ENCODE results near the gene ROR2. TPM values are rescaled to one million over a fixed set of nuclear protein-coding genes. Genes with fewer than 3 reads are reported as not detected.

ROR2 gene
- total RNA-seq, 1 experiment from 2014 or later = 0.68 TPM

DNA sequence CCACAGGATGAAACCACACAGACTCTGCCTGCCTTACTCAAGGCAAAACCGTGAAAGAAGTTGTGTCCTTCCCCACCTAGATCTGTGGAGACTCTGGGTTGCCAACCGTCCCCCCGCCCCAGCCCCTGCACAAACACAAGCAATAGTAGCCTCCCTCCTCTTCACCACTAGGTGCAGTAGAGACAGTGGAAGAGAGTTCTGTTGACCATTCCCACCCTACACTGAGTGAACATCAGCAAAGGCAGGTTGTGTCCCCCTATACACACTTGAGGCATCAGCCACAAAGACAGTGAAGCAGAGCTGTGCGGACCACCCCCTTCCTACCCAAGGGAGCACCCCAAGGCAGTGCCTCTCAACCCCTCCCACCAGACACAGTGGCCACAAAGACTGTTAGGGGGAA, 302.7 kb downstream of the ROR2 start:
- H3K27ac Mint-ChIP-seq (ENCODE audit: unreplicated experiment) = no peak overlapping the region
- no peak overlapping the region for H3K4me3 ChIP-seq (ENCODE audit: low read depth, low read length)

DNA sequence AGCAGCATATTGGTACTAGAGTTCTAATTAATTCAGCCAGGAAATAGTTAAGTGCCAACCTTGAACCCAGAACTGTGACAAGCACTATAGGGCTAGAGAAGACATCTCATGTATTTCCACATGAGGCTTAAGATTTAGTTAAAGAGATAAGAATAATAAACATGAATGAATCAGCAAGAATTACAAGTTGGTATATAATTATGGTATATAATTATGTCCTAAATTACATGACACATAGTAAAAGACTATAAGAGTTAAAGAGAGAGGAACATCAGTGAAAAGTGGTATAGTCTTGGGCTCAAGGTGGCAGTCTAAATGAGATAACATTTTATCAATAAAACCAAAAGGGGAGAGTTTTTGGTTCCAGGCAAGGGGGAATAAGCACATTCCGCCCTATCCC, 303.3 kb downstream of the ROR2 start:
- no peaks in the 10 kb centered on the region for H3K27me3 Mint-ChIP-seq (ENCODE audit: insufficient read depth, unreplicated experiment)

More for the DNA sequence above, 302.7 kb downstream of the ROR2 start:
- H3K36me3 Mint-ChIP-seq (ENCODE audit: insufficient read depth, unreplicated experiment) = no peaks in the 10 kb centered on the region
- peaks cover 7% of the 10 kb centered on the region for H3K4me1 Mint-ChIP-seq (ENCODE audit: low read depth, unreplicated experiment)
- DNase-seq = no peak
- Histone ChIP-seq H3K27me3 (replicated peaks; ENCODE audit: control insufficient read depth, insufficient read depth, low read length) (no peaks in the 10 kb centered on the region), H3K9me3 (no peaks in the 10 kb centered on the region), H3K36me3 (ENCODE audit: control insufficient read depth, insufficient read depth, low read length) (no peaks in the 10 kb centered on the region), H3K4me1 (no peaks in the 10 kb centered on the region)
- no peaks in the 10 kb centered on the region for H3K9me3 Mint-ChIP-seq (ENCODE audit: unreplicated experiment)
- intact Hi-C loops (cut with micrococcal nuclease; ENCODE audit: unreplicated experiment) = no loop called here
- H3K27me3 Mint-ChIP-seq (ENCODE audit: insufficient read depth, unreplicated experiment) = no peaks in the 10 kb centered on the region
- ChIA-PET POLR2A (no interaction called here), CTCF (no interaction called here)
- TF ChIP-seq, protein P1, sequence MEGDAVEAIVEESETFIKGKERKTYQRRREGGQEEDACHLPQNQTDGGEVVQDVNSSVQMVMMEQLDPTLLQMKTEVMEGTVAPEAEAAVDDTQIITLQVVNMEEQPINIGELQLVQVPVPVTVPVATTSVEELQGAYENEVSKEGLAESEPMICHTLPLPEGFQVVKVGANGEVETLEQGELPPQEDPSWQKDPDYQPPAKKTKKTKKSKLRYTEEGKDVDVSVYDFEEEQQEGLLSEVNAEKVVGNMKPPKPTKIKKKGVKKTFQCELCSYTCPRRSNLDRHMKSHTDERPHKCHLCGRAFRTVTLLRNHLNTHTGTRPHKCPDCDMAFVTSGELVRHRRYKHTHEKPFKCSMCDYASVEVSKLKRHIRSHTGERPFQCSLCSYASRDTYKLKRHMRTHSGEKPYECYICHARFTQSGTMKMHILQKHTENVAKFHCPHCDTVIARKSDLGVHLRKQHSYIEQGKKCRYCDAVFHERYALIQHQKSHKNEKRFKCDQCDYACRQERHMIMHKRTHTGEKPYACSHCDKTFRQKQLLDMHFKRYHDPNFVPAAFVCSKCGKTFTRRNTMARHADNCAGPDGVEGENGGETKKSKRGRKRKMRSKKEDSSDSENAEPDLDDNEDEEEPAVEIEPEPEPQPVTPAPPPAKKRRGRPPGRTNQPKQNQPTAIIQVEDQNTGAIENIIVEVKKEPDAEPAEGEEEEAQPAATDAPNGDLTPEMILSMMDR (IDR thresholded peaks at IDR 0.05; ENCODE audit: insufficient read depth in 1 of 2, low read depth in 1 of 2, low read length in 1 of 2, severe bottlenecking in 1 of 2, unreplicated experiment in 1 of 2) = no peak
- no TSS peak for BruUV-seq (replicated peaks)
- H3K4me3 Mint-ChIP-seq (ENCODE audit: unreplicated experiment) = no peak overlapping the region

DNA sequence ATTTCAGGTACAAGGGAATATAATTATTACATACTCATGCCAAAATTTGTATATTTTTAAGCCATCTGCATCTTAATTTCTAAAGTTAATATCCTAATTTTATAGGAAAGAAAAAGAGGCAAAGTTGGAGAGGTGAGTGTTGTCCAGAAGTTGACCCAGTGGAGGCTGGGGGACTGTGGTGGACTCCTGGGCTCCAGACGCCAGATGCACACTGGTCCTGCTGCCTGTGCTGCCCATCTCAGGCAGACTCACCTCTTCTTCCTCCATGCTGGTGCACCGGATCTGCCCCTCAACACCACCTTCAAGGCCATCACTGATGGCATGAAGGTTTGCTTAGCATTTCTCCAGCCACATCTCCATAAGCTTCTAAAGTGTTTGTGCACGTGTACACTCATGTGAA, 305.6 kb downstream of the ROR2 start:
- TF ChIP-seq, protein P1 (IDR thresholded peaks at IDR 0.05; ENCODE audit: insufficient read depth in 1 of 2, low read depth in 1 of 2, low read length in 1 of 2, severe bottlenecking in 1 of 2, unreplicated experiment in 1 of 2) = no peak
- no peaks in the 10 kb centered on the region for H3K27me3 Mint-ChIP-seq (ENCODE audit: insufficient read depth, unreplicated experiment)
- CTCF ChIA-PET = no interaction called here
- no peak overlapping the region for H3K4me3 Mint-ChIP-seq (ENCODE audit: unreplicated experiment)
- DNase-seq = no peak
- Histone ChIP-seq H3K36me3 (ENCODE audit: control insufficient read depth, insufficient read depth, low read length) (no peaks in the 10 kb centered on the region), H3K27me3 (replicated peaks; ENCODE audit: control insufficient read depth, insufficient read depth, low read length) (no peaks in the 10 kb centered on the region), H3K4me1 (no peaks in the 10 kb centered on the region), H3K4me3 (ENCODE audit: low read depth, low read length) (no peak overlapping the region), H3K9me3 (no peaks in the 10 kb centered on the region)
- no peaks in the 10 kb centered on the region for H3K36me3 Mint-ChIP-seq (ENCODE audit: insufficient read depth, unreplicated experiment)
- no TSS peak for BruUV-seq (replicated peaks)
- H3K9me3 Mint-ChIP-seq (ENCODE audit: unreplicated experiment) = no peaks in the 10 kb centered on the region
- no peak overlapping the region for H3K27ac Mint-ChIP-seq (ENCODE audit: unreplicated experiment)
- POLR2A ChIA-PET = no interaction called here
- H3K4me1 Mint-ChIP-seq (ENCODE audit: low read depth, unreplicated experiment) = peaks cover 7% of the 10 kb centered on the region
- intact Hi-C loops (cut with micrococcal nuclease; ENCODE audit: unreplicated experiment) = no loop called here

More for the DNA sequence above, 303.3 kb downstream of the ROR2 start:
- H3K27me3 ChIP-seq (replicated peaks; ENCODE audit: control insufficient read depth, insufficient read depth, low read length) = no peaks in the 10 kb centered on the region
- no peaks in the 10 kb centered on the region for H3K36me3 Mint-ChIP-seq (ENCODE audit: insufficient read depth, unreplicated experiment)
- H3K9me3 ChIP-seq = no peaks in the 10 kb centered on the region
- POLR2A ChIA-PET = no interaction called here
- no peaks in the 10 kb centered on the region for H3K36me3 ChIP-seq (ENCODE audit: control insufficient read depth, insufficient read depth, low read length)
- H3K4me3 ChIP-seq (ENCODE audit: low read depth, low read length) = no peak overlapping the region
- no peak for DNase-seq
- H3K4me1 Mint-ChIP-seq (ENCODE audit: low read depth, unreplicated experiment) = peaks cover 7% of the 10 kb centered on the region
- TF ChIP-seq, protein P1 (IDR thresholded peaks at IDR 0.05; ENCODE audit: insufficient read depth in 1 of 2, low read depth in 1 of 2, low read length in 1 of 2, severe bottlenecking in 1 of 2, unreplicated experiment in 1 of 2) = no peak
- H3K27ac Mint-ChIP-seq (ENCODE audit: unreplicated experiment) = no peak overlapping the region
- CTCF ChIA-PET = no interaction called here
- H3K4me3 Mint-ChIP-seq (ENCODE audit: unreplicated experiment) = no peak overlapping the region
- no peaks in the 10 kb centered on the region for H3K4me1 ChIP-seq
- H3K9me3 Mint-ChIP-seq (ENCODE audit: unreplicated experiment) = no peaks in the 10 kb centered on the region
- intact Hi-C loops (cut with micrococcal nuclease; ENCODE audit: unreplicated experiment) = no loop called here
- BruUV-seq (replicated peaks) = no TSS peak
